Activated CD8-positive, alpha-beta memory T cell treated with anti-CD3 and anti-CD28 coated beads, Interleukin-2, amount 50 U/mL, for 24 hours (primary cell): ENCODE results near the gene LCP1.
"Not testable (repeated sequence)": the region's sequence is repeated elsewhere in the genome, so short reads cannot be mapped to it uniquely, and the experiment has no call there.

Experiments
- DNase-seq: peaks from one replicate; pipeline ENCODE4 v3.0.0-alpha.2; 2020; ENCODE audit errors: extremely low read depth

Gene LCP1

GRCh38 chr13:46182491-46182877 is 507 bp upstream of the LCP1 start:
- DNase-seq, result no peak

DNA sequence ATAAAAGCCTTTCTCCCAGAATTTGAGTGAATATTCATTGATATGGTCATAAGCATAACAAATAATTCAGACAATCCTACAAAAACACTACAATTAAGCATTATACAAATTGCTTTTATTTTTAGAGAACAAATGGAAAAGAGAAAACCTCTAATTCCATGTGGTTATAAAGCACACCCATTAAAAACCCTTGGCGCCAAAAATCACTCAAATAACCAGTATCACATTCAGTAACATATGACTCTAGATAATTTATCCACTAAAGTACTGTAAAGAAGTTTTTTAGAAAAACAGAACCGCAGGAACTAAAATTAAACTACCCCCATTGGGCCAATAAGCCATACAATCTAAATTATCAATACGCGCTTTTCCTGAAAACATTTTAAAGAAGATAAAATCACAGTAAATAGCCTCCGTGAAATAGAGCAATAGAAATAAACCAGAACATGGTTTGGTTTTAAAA is 569 bp downstream of the LCP1 start:
- DNase-seq, result no peak

- no peak for DNase-seq
Observed at GRCh38 chr13:46179969-46180763, 1.8 kb downstream of the LCP1 start.

- DNase-seq, result no peak
Observed at GRCh38 chr13:46179491-46179908, 2.5 kb downstream of the LCP1 start.

DNA sequence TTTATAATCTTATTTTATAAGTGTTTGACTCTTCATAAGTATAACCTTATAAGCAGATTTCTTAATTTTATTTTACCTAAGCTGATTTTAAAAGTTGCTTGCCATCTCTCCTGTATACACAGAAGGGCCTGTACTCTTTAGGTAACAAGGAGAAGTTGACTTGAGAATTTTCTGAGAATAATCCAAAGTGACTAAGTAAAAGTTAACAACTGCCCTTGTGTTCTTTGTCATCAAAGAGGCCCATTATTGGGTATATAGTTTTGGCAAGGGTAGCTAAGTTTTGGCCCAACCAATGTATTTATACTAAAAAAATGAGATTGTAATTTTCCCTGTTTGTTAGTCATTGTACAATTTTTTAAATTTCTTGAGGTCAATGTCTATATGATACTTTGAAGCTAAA is 3.2 kb downstream of the LCP1 start:
- DNase-seq, result no peak

DNA sequence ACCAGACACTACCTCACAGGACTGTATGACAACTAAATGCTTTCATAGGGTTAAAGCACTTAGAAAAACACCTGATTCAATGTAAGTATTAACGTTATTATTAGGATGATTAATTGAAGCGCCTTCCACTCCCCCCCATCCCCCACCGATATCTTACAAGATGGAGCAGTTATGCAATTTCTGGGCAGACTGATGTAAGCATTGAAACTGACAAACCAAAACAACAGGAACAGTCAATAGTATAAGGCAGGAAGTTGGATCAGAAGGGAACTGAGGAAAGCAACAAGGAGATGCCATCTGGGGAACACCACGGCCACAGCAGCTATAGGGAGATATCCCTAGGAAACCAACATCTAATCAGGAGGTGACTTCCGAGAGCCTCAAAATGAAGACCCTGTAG is 3.8 kb downstream of the LCP1 start:
- DNase-seq, result no peak

- no peak for DNase-seq
Observed at GRCh38 chr13:46176756-46177155, 5.2 kb downstream of the LCP1 start.

DNA sequence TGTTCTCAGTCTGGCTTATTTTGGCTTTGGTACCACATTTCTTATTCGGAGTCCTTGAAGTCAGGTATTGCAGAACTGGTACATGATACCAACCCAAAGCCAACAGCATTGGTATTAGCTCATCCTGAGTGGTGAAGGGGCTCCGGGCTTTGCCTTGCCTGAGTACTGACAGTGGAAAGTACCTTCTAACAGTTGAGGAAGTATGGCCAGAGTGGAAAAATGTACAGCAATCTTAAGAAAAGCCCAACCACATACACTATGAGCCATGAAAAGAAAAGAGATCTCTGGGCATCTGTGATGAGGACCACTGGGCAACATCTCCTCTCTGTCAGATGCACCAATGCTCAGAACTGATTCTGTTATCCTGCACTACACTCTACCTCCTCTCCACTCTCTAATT is 8.3 kb downstream of the LCP1 start:
- no peak for DNase-seq

DNA sequence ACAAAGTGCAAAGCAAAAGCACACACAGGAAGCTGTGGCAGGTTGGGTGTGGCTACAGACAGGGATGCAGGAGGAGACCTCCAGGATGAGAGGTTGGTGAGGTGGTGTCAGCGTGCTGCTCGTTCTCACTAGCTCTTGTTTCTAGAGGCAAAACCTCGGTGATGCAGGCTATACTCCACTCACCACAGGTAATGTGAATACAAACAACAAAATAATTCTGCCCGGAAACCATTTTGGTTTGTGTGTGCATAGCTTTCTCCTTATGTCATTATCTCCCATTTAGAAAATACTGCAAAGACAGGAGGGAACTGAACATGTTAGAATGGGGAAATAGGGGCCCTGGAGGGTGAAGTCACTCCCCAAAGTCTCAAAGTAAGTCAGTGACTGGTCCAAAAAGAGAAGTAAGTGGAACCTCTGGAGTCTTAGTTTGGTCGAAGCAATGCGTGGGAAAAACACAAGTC is 9.4 kb downstream of the LCP1 start:
- DNase-seq, result no peak

- no peak for DNase-seq
Observed at GRCh38 chr13:46171739-46172138, 10.2 kb downstream of the LCP1 start.

DNA sequence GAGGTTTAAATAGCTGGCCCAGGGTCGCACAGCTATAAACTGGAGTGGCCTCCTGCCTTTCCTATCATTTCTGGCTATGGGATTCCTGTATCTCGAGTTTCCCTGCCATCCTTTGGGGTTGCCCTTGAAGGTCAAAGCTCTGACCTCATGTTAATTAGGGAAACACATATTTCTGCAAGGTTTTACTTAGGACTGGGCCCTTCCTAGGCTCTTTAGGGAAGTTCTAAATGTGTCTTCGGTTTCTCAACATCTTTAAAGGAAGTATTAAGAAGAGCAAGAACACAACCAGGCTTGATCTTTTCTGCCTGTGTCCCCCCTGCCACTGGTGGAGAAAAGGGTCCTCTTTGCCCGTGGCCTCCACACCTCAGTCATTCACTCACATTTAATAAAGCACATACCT is 10.8 kb downstream of the LCP1 start:
- no peak for DNase-seq

DNA sequence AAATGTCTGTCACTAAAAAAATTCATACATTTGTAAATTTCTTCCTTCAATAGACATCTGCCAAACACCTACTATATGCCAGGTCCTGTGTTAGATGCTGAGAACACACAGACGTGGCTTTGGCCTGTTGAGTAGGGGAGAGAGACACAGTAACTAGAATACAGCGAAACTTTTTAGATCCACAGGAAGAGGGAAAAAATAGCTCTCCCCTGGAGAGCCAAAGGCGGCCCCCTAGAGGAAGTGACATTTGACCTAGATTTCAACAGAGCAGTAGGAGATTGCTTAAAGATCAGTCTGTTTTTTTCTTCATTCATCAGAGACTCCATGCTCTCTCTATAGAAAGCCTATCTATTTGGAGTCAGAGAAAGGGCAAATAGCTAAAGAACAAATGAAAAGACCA is 11.3 kb downstream of the LCP1 start:
- no peak for DNase-seq

- no peak for DNase-seq
Observed at GRCh38 chr13:46170268-46170667, 11.7 kb downstream of the LCP1 start.

DNA sequence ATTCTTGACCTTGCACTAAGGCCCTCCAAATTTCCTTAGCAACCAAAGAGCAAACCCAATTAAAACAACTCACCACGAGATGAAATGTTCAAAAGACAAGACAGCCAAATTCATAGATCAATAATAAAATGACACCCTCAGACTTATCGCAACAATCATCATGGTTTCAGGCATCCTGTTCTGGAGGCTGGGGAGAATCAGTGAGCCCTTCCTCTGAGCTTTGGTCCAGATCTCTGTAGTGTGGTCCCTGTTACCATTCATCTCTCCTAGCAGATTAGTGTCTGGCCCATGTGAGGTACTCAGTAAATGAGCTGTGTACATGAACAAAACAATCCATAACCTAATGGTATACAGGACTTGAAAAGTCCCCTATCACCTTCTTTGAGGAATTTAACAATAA is 12.2 kb downstream of the LCP1 start:
- DNase-seq, result no peak

DNA sequence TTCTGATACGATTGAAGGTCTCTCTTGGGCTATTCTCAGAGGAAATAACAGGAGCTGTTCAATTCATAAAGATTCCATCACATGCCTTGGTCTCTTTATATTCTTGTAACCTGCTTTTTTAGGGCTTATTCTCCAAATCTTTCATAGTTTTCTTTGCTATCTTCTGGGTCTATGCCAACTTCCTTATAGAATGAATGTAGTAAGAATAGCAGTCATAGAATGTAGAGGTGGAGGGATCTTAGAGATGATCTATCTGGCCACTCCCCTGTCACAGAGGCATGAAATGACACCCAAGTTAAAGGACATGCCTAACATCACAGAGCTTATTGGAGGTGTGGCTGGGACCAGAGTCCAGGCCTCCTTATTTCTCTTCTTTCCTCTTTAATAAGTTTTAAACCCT is 13.2 kb downstream of the LCP1 start:
- no peak for DNase-seq

DNA sequence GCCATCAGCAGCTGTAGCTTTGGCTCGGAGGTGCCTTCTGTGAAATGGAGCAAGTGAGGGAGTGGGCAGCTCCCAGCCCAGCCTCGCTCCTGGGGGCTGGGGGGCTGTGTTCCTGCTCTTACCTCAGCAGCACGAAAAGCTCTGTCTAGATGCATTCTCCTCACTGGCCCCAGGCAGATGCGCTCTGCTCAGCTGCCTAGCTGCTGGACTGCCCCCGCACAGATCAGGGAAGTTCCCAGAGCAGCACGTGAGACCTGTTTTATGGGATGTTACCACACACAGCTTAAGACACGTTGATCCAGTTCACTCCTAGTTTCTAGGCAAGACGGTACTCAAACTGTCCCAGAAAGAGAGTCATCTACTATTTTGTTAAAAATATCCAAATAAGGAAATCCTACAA is 13.6 kb downstream of the LCP1 start:
- DNase-seq, result no peak

GRCh38 chr13:46166947-46167610 is 14.9 kb downstream of the LCP1 start:
- DNase-seq, result no peak

DNA sequence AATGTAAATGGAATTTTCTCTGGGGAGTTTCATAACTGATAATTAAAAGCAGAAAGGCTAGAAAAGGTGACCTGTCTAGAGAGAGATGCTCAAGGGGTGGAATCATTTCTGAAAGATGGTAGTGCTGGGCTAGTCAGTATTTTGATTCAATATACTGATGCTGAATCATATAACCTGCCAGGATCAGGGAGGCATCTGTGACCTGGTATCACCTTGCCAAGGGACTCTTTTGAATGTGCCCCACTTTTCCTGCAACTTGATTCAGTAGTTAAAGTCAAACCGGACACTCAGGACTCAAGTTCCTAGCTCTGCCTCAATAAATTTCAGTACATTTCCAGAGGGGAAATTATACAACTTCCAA is 15.8 kb downstream of the LCP1 start:
- DNase-seq, result no peak

- DNase-seq, result no peak
Observed at GRCh38 chr13:46165485-46166223, 16.3 kb downstream of the LCP1 start.

GRCh38 chr13:46164661-46165060 is 17.3 kb downstream of the LCP1 start:
- DNase-seq, result no peak

- DNase-seq, result not testable (repeated sequence)
Observed at GRCh38 chr13:46162741-46163140, 19.2 kb downstream of the LCP1 start.

DNA sequence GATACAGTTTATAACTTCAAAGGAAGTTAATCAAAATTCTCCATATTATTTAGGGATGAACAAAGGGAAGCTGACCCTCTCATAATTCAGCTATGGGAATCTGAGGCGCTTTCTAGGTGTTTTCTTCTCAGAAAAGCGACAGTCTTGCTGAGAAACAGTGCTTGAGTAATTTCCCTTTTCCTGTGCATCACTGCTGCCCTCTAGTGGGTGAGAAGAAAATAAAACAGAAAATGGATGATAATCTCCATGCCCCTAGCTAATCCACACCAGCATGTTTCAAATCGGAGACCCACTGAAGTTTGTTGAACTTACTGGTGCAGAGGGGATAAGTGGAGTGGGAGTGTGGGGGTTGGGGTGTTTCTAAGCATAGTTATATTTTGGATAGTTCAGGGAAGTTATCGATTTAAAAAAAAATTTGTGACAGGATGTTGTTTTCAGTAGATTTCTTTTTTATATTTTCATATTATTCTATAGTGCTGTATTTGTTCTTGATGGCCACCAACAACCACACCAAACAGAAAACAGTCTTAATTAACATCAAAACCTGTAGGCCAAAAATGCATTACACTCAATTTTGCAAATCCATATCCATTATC is 21.4 kb downstream of the LCP1 start:
- no peak for DNase-seq
